Esophagus squamous epithelium (tissue), 4 donors: ENCODE data around the gene CCDC82.

Experiments
- CTCF ChIP-seq, 6 experiments: fragments of 450-650 bp in 4 of 6; fragments of 200-600 bp in 2 of 6; sonication (generic) in 2 of 6; IDR thresholded peaks; one replicate each; pipeline ENCODE4 v1.5.1; 2016 to 2019; ENCODE audit warnings: antibody characterized with exemption in 6 of 6, mild to moderate bottlenecking in 4 of 6, moderate library complexity in 4 of 6
- POLR2A ChIP-seq, 4 donors: fragments of 450-650 bp; IDR thresholded peaks; one replicate each; pipeline ENCODE4 v1.6.1; 2017; ENCODE audit warnings: antibody characterized with exemption in 4 of 4, mild to moderate bottlenecking in 4 of 4, moderate library complexity in 3 of 4

- TF ChIP-seq CTCF (IDR thresholded peaks at IDR 0.05), result no peak
- TF ChIP-seq POLR2A (IDR thresholded peaks at IDR 0.05), result no peak
Measured at GRCh38 chr11:96309016-96309642, 80.6 kb downstream of the CCDC82 start.
